Measurements from ENCODE around the gene C1orf53. TPM values are rescaled to one million over a fixed set of nuclear protein-coding genes. Genes with fewer than 3 reads are reported as not detected.
"Not testable (repeated sequence)": the region's sequence is repeated elsewhere in the genome, so short reads cannot be mapped to it uniquely, and the experiment has no call there.

C1orf53 gene
- total RNA-seq, 1 experiment from 2014 or later = 8.6 TPM

DNA sequence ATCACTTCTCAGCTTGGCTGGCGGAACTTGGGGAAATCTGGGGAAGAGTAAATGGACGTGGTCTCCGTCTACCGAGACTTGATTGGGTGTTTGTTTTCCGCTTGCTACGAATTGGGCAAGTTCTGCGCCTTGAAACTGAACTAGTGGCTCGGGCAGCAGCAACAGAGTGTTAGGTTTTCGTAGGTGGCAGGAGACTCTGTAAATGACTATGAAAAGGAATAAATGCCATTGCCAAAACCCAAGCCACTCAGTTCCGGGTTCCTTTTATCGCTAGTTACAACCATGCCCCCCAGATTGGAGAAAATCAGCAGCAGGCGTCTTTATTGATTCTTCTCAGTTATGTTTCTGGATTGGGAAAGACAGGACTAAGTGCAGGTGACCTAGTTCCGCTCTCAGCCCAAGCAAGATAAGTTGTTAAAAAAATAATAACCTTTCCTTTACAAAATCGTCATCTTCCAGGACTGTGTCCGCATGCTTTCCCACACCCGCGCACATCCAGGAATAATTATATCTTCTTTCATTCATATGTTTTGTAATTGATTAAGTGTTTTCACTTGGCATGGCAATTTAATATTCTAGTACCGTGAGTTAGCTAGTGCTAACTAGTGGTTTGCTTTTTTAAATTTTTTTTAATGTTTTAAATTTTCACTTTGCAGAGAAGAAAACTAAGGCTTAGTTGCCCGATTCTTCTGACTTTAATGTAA lies 18.1 kb downstream of the C1orf53 start:
- no peak for DNase-seq (ENCODE audit: low spot score)

DNA sequence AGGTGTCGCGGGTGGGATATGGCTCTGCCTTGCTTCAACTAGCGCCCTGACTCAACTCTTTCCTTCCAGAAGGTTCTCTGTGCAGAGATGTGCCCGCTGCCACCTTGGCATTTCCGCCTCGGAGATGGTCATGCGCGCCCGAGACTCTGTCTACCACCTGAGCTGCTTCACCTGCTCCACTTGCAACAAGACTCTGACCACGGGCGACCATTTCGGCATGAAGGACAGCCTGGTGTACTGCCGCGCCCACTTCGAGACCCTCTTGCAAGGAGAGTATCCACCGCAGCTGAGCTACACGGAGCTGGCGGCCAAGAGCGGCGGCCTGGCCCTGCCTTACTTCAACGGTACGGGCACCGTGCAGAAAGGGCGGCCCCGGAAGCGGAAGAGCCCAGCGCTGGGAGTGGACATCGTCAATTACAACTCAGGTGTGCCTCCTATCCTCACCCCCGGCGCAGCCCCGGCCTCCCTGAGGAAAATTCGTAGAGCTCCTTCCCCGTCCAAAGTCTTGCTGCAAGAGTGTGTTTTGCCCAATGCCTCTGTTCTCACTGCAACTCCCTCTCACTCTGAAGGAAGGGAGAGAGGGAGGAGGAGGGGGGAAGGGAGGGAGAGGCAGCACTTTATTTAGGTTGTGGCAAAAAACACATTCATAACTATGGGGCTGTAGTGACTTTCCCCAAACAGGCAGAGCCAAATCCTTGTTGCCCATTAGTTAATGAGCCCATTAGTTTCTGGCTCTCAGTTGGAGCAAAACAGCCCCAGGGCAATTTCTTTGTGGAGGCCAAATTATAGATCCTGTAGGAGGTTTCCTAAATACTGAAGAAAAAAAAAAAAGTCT lies 19.0 kb downstream of the C1orf53 start:
- DNase-seq (ENCODE audit: low spot score) = no peak

DNA sequence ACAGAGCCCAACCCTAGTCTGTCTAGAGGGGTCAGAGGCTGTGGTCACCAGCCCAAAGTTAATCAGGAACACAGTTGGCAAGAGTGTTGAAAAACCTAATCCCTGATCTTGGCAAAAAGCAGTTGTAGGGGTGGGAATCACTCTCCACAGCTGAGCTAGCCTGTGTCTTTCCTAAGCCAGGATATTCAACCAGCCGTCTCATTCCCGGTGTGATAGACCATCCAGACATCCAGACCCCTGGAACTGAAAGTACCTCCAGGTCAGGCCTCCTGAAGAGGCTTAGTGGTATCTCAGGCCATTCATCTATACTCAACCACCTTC lies 19.6 kb downstream of the C1orf53 start:
- DNase-seq (ENCODE audit: low spot score) = no peak

DNA sequence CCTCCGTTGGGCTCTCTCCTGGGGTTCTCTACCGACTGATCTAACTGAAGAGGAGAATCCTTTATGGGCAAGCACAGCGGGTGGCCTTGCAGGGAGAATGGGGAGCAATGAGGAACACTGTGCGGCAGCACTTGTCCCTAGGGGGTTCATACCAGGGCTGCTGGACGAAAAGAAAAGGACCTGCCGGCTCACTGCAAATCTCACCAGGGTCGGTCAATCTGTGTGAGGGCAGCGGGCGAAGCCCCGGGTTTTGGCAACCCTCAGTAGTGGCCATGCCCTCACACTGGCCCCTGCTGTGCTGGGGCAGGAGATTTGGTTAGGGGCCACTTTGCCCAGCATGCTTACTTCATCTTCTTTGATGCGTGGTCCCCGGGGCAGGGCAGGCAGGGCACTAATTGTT lies 20.6 kb downstream of the C1orf53 start:
- DNase-seq (ENCODE audit: low spot score) = no peak

DNA sequence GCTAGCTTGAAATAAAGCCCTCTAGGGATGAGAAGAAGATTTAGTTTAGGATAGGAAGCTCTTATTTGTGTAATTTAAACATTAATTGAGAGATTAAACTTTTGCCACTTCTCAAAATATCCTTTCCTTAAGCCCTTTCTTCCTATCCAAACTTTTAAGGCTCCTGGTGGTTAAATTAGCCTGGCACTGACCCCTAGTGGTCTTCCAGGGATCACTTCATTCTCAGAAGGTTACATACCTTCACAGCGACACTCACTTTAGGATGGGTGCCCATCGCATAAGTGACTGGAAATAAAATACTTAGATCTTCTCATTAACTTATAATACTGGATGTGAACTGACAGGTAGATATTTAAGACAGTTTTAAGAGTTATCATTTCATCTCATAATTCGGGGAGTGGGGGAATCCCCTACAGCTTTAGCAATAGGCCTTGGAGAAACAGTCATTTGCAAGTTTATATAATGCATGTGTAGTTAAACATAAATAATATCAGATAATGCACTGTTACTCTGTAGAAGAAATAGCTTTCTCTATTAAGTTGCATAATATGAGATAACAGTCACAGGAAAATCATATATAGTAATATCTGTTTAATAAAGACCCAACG lies 22.2 kb downstream of the C1orf53 start:
- peak; percentile 47 for DNase-seq (ENCODE audit: low spot score)

DNA sequence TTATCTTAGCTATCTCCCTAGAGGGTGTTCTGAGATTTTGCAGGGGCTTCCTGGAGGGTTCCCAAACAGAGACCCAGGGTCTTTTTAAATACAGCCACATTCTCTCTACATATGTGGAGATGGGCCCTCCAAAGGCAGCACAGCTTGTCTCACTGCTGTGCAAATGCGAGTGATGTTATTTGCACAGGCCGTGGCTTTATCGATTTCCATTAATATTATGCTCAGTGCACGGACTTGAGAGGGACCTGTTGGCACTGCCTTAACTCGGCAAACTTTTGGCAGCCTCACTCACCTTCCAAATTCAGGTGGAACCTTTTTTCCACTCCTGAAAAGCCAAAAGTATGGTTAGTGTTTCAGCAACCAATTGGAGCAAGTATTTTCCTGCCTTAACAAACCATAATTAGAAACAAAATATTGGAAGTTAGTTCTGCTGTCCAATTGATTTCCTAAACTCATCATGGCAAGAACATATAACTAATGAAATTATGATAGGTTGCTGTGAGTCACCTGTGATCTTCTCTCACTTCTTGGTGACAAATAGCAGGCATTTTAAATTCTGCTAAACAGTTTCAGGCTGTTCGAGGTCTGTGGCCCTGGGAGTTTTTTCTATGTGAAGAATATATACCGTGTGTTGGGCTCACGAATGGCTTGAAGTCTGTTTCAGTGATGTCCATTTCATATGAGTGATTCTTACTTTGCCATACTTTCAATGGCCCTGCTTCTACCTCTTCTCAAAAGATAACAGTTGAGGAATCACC lies 25.7 kb downstream of the C1orf53 start:
- no peak for DNase-seq (ENCODE audit: low spot score)

DNA sequence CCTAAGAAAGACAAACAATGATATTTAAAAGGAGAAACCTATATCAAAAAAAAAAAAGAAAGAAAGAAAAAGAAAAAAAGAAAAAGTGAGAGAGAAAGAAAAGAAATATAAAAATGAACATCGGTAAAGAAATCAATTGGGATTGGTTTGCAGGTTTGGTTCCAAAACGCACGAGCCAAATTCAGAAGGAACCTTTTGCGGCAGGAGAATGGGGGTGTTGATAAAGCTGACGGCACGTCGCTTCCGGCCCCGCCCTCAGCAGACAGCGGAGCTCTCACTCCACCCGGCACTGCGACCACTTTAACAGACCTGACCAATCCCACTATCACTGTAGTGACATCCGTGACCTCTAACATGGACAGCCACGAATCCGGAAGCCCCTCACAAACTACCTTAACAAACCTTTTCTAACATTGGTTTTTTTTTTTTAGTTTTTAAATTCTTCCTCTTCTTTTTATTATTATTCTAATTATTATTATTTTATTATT lies 26.5 kb downstream of the C1orf53 start:
- peak; percentile 21 for DNase-seq (ENCODE audit: low spot score)

DNA sequence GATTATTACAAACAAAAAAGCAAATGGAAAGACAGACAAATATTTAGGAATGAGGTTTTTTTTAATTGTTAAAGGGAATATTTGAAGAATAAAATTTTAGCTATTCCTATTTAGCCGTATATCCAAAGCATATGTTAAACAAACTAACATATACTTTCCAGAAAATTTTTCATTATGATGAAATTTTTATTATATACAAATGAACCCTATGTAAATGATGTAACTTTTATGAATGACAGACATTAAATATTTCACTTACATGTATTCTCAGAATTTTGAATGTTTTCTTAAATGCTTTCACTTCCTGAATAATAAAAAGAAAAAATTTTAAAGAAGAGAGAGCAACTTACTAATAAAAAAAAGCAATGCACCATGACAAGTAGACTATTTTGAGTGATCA lies 30.6 kb downstream of the C1orf53 start:
- no peak for DNase-seq (ENCODE audit: low spot score)

DNA sequence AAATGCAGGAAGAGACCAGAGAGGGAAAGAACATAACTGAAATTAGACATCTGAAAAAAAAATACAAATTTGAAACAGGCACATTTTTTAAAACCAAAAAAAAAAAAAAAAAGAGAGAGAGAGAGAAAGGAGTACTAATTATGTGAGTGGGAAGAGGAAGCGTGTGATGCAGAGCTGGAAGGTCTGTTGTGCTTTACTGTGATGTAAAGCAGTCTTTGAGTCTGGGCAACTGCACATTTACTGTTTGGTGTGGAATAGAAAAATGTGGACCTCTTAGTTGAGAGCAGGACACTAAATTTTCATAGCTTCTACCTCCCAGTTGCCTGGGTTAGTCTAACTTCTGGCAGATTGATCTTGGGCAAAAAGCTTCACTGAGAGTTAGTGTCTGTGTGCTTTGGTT lies 31.2 kb downstream of the C1orf53 start:
- DNase-seq (ENCODE audit: low spot score) = no peak

DNA sequence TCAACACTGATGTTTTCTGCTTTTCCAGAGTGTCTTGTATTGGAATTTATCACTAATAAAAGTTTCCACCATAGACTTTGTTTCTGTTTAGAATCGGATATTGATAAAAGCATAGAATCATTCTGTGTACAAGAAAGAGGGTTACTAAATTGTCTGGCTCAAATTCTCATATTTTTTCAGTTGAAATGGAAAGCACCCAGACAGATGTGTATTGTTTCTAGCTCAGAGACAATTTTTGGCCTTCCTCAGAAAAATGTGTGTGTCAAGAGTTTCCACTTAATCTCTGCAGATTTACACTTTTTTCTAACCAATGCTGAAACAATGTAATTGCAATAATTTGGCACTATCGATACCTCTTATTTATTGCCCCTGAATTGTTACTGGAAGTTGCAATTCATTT lies 35.0 kb downstream of the C1orf53 start:
- no peak for DNase-seq (ENCODE audit: low spot score)

DNA sequence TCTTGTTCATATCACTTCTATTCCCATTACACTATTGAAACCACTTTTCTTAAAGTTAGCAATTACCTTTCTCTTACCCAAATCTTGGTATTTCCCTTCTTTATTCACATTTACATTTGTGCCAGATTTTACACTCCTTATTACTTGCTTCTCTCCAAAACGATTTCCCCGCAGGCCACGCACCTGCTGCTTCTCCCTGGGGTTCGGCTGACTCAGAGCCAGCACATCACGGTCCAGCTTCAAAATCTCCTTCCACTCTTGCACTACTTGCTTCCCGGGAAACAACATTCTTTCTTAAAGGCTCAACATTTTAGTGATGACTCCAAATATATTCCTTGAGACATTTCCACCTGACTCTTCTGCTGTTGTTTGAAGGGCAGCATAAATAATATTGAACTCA lies 35.5 kb downstream of the C1orf53 start:
- no peak for DNase-seq (ENCODE audit: low spot score)

DNA sequence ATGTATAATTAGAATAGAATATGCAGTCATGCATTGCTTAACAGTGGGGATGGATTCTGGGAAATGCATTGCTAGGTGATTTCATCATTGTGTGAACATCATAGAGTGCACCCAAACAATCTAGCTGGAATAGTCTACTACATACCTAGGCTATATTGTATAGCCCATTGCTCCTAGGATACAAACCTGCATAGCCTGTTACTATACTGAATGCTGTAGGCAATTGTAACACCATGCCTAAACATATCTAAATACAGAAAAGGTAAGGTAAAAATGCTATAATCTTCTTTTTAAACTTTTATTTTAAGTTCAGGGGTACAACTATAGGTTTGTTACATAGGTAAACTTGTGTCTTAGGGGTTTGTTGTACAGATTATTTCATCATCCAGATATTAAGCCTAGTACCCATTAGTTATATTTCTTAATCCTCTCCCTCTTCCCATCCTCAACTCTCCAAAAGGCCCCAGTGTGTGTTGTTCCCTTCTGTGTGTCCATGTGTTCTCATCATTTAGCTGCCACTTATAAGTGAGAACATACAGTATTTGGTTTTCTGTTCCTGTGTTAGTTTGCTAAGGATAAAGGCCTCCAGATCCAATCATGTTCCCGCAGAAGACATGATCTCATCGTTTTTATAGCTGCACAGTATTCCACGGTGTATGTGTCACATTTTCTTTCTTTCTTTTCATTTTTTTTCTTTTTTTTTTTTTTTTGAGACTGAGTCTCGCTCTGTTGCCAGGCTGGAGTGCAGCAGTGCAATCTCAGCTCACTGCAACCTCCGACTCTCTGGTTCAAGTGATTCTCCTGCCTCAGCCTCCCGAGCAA lies 36.9 kb downstream of the C1orf53 start:
- not testable (repeated sequence) for DNase-seq (ENCODE audit: low spot score)

DNA sequence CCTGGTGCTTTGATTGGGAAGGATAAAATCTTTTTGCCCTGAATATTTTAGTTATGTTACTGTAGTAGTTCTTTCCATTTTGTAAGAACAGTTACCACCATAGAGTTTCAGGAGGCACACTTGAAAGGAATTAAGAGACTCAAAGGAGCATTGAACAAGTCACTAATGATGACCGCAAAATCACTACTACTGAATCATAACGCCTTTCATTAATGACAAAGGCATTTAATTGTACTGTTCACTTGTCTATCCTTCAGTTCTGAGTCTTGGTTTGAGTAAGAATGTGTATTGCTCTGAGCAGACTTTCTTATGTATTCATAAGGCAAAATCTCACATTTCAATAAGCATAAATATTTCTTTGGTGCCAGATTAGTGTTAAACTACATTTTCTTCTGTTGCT lies 39.6 kb downstream of the C1orf53 start:
- no peak for DNase-seq (ENCODE audit: low spot score)

DNA sequence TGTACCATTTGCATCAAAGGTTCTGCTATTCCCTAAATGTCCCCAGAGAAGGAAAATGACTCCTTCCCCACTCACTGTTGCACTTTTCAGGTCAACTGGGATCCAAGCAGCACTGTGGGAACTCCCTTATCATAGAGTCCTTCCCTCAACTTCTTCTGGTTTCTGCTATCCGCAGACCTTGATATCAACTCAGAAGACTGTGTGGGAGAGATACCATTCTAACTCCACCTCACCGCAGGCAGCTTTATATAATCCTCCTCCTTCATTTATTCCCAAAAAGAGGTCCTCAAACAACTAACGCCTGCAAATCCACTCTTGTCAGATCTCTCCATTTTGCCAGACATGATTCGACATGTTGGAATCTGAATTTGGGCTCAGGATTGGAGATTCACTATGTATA lies 42.1 kb downstream of the C1orf53 start:
- DNase-seq (ENCODE audit: low spot score) = no peak

DNA sequence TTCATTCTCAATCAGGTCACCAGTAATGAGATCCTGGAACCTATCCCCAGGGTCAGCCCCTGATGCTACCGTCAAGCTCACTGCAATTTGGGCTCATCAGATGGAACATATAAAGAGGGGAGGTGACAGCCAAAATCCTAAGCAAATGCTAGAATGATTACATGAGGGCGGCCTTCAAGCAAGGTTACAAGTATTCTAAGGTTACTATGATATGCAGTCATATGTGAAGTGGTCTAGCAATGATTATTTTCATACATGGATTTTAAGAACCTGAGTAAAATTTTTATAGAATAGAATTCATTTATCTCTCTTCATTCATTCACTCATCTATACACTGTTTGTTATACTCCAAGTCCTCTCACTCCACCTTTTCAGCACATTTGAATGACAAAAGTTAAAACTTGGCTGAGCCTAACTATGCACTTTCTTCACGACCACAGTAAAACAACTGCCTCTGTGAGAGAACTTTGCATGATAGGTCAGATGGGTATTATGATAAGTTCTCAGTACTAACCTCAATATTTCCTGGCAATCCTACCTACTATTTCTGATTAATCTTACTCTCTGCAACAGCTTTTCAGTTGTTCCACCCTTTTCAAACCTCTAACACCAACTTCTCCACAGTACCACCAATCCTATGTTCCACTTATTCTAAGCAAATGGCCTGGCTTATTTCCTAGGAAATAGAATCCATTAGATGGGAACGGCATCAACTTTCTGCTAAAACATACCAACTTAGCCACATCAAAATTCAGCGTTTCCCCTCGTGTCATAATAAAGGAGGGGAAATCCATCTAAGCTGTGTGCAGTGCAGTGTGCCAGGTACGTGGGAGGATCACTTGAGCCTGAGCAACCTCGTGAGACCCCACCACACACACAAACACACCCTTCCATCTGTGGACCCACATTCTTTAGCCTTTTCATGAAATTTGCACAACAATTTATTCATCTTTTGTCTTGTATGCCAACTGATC lies 46.8 kb downstream of the C1orf53 start:
- no peak for DNase-seq (ENCODE audit: low spot score)

DNA sequence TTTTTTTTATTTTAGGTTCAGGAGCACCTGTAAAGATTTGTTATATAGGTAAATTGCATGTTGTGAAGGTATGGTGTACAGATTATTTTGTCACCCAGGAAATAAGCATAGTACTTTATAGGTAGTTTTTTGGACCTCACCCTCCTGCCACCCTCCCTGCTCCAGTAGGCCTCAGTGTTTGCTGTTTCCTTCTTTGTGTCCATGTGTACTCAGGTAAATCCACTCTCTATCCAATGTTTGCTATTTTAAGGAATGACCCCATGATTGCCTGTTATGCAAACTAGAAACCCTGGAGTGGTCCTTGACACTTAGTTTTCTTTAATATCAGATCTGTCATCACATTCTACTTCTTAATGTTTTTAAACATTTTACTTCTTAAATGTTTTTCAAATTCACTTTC lies 48.7 kb downstream of the C1orf53 start:
- no peak for DNase-seq (ENCODE audit: low spot score)

DNA sequence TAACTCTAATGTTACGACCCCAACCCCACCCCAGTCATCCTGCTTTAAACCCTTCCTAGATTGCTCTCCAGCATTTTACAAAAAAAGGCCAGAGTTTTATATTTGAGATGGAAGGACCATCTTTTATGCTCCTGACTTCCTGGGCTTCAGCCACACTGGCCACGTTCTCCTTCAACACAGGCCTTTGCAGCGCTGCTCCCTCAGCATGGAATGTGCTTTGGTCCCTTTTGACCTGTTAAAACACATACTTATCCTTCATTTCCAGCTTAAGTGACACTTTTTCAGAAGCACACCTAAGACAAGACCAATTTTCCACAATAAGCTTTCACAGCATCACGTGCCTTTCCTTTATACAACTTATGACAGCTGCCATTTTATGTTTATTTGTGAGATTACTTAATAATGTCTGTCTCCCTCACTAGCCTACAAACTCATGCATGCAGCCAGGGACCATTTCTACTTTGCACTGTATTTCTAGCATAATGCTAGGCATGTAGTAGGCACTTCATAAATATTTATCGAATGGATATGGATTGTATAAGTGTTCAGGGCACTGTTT lies 49.3 kb downstream of the C1orf53 start:
- DNase-seq (ENCODE audit: low spot score) = no peak

DNA sequence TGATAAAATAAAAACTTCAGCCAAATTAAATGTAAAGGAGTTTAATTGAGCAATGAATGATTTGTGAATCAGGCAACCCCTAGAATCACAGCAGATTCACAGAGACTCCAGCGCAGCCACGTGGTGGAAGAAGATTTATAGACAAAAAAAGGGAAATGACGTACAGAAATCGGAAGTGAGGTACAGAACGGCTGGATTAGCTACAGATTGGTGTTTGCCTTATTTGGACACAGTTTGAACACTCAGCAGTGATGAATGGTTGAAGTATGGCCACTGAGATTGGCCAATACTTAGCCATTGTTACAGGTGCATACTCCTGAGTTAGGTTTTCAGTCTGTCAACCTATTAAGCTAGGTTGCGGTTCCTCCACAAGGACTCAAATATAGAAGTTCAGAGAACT lies 51.0 kb downstream of the C1orf53 start:
- DNase-seq (ENCODE audit: low spot score) = not testable (repeated sequence)

DNA sequence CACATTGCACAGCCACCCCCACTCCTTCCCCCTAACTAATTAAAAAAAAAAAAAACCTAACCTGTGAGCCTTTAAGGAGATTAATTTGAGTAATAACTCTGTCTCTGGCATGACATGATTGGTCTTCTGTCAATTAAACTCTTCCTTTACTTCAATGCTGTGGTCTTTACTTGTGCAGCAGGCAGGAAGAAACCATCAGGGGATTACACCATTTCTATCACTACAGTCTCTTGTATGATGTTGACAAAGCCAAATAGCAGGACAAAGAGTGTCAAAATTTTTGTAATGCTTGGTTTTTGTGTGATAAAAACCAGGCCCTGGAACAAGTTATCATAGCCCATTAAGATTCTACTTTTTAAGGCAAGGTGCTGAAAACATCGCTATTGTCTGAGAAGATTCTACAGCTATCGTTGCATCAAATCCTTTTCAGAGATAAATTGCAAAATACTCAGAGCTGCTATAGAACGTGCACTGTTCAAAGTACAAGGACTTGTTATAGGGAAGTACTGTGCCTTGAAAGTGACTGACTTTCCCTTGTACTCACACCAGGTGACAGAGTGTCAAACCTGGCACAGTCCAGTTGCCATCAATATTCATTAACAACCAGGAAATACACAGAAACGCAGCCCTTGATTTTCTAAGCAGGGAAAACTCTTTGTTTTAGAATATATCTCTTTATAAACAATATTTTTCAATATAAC lies 52.4 kb downstream of the C1orf53 start:
- no peak for DNase-seq (ENCODE audit: low spot score)
